MCF 10A (cell line): ENCODE data around the gene MAMDC4. TPM values are rescaled to one million over a fixed set of nuclear protein-coding genes. Genes with fewer than 3 reads are reported as not detected.
"Not testable (repeated sequence)": the region's sequence is repeated elsewhere in the genome, so short reads cannot be mapped to it uniquely, and the experiment has no call there.

ENCODE experiments used
- BruUV-seq: library from RNA; stranded (reverse); fragments of 400-500 nt; replicated peaks from 2 replicates; lab custom pipeline; 2021; lab: Mats Ljungman, UMichigan
- CTCF ChIA-PET: fragments of 300-600 bp; sonication (Branson Sonifier 250); formaldehyde crosslinking; extraction: SDS; loops from one replicate; lab custom pipeline; 2021; ENCODE audit warnings: antibody characterized with exemption, inconsistent platforms; lab: Yijun Ruan, JAX
- POLR2A ChIA-PET: fragments of 300-600, 350-650 bp; sonication (Branson Sonifier 250); formaldehyde crosslinking; extraction: SDS; loops from one replicate; lab custom pipeline; 2020; ENCODE audit warnings: antibody characterized with exemption, inconsistent platforms; lab: Yijun Ruan, JAX
- DNase-seq: peaks from one replicate; pipeline ENCODE4 v3.0.0-alpha.2; 2018; ENCODE audit not compliant: unreplicated experiment
- H3K27ac Mint-ChIP-seq: one replicate; pipeline ENCODE4 v1.8.0; 2022; ENCODE audit warnings: mild to moderate bottlenecking, low read depth, mixed read lengths; ENCODE audit not compliant: unreplicated experiment
- H3K27me3 Mint-ChIP-seq: one replicate; pipeline ENCODE4 v1.8.0; 2022; ENCODE audit warnings: mixed read lengths; ENCODE audit not compliant: insufficient read depth, unreplicated experiment
- H3K36me3 Mint-ChIP-seq: one replicate; pipeline ENCODE4 v1.8.0; 2022; ENCODE audit warnings: mild to moderate bottlenecking, moderate library complexity, mixed read lengths; ENCODE audit not compliant: insufficient read depth, unreplicated experiment
- H3K4me1 Mint-ChIP-seq: one replicate; pipeline ENCODE4 v1.8.0; 2022; ENCODE audit warnings: mixed read lengths; ENCODE audit not compliant: insufficient read depth, unreplicated experiment
- H3K4me3 Mint-ChIP-seq: one replicate; pipeline ENCODE4 v1.8.0; 2022; ENCODE audit warnings: mild to moderate bottlenecking, moderate library complexity, mixed read lengths; ENCODE audit not compliant: unreplicated experiment
- H3K9me3 Mint-ChIP-seq: one replicate; pipeline ENCODE4 v1.8.0; 2022; ENCODE audit warnings: mixed read lengths; ENCODE audit not compliant: unreplicated experiment
- CTCF ChIP-seq: fragments of 200-600 bp; IDR thresholded peaks from one replicate; pipeline ENCODE4 v1.8.0; 2022; ENCODE audit warnings: antibody characterized with exemption, mild to moderate bottlenecking; ENCODE audit not compliant: unreplicated experiment
- intact Hi-C: fragments of 100-400 bp; cut with micrococcal nuclease; formaldehyde crosslinking; loops from 2 replicates; pipeline ENCODE4 v1.14.1; 2022
- total RNA-seq: library from RNA; stranded (reverse); gene quantifications from 2 replicates; pipeline ENCODE4 v1.2.3, GENCODE V29; 2022

Gene MAMDC4
- total RNA-seq, 1 experiment from 2014 or later = 14.1 TPM

- Mint-ChIP-seq H3K9me3 (no peaks in the 10 kb centered on the region), H3K4me1 (peaks cover 18% of the 10 kb centered on the region), H3K27me3 (no peaks in the 10 kb centered on the region), H3K36me3 (peaks cover 45% of the 10 kb centered on the region), H3K4me3 (no peak overlapping the region), H3K27ac (peak overlapping the region; percentile 4)
- DNase-seq = no peak
- ChIA-PET CTCF (interaction anchor here (1.0 to 1.1 kb wide), 2 partner anchors 25 to 195 kb away, joined by 3 read pairs; no protein-coding TSS in a partner anchor), POLR2A (interaction anchor here (1.0 to 1.8 kb wide), 2 partner anchors 8 to 30 kb away, joined by 3 to 5 read pairs; no protein-coding TSS in a partner anchor)
- intact Hi-C loops = loop anchor here (10.0 kb wide), 1 partner anchor 104 kb away; the partner anchor contains the start of genes C8G and FBXW5
- TSS peak; percentile 79 for BruUV-seq
- no peak for TF ChIP-seq CTCF
These were observed 11.8 kb upstream of the MAMDC4 start for GRCh38 chr9:136840140-136840876.

- H3K4me1 Mint-ChIP-seq = peaks cover 18% of the 10 kb centered on the region
- POLR2A ChIA-PET = interaction anchor here (1.0 to 2.0 kb wide), 3 partner anchors 28 to 32 kb away, joined by 3 to 10 read pairs (median 3); no protein-coding TSS in a partner anchor
- intact Hi-C loops = loop anchor here (10.0 kb wide), 1 partner anchor 104 kb away; the partner anchor contains the start of genes C8G and FBXW5
- no peak for TF ChIP-seq CTCF
- H3K36me3 Mint-ChIP-seq = peaks cover 41% of the 10 kb centered on the region
- H3K27ac Mint-ChIP-seq = no peak overlapping the region
- BruUV-seq = no TSS peak
- peak; percentile 62 for DNase-seq
- H3K4me3 Mint-ChIP-seq = no peak overlapping the region
- no peaks in the 10 kb centered on the region for H3K9me3 Mint-ChIP-seq
- CTCF ChIA-PET = interaction anchor here (0.6 to 2.3 kb wide), 7 partner anchors 11 to 194 kb away, joined by 3 to 8 read pairs (median 3); partner anchors contain the start of gene RABL6
- no peaks in the 10 kb centered on the region for H3K27me3 Mint-ChIP-seq
These were observed 11.1 kb upstream of the MAMDC4 start for GRCh38 chr9:136840877-136841645.

GRCh38 chr9:136841646-136842379 is 10.3 kb upstream of the MAMDC4 start:
- H3K9me3 Mint-ChIP-seq, H3K27me3 Mint-ChIP-seq, DNase-seq, BruUV-seq, H3K27ac Mint-ChIP-seq: not testable (repeated sequence)
- Mint-ChIP-seq H3K4me1 (peaks cover 18% of the 10 kb centered on the region), H3K4me3 (peak overlapping the region; percentile 67), H3K36me3 (peaks cover 41% of the 10 kb centered on the region)
- ChIA-PET POLR2A (interaction anchor here (0.6 to 2.0 kb wide), 7 partner anchors 10 to 193 kb away, joined by 3 to 10 read pairs (median 3); partner anchors contain the start of gene MAMDC4), CTCF (interaction anchor here (0.6 to 2.3 kb wide), 11 partner anchors 9 to 187 kb away, joined by 3 to 8 read pairs (median 4); partner anchors contain the start of gene RABL6)
- intact Hi-C loops = loop anchor here (2.0 to 10.0 kb wide), 2 partner anchors 103 to 193 kb away; partner anchors contain the start of genes C8G and FBXW5
